22Rv1 (cell line): ENCODE results near the gene CDH22.

ENCODE experiments used
- H3K27ac ChIP-seq: fragments of 450-650 bp; 2 replicates; pipeline ENCODE4 v1.5.1; 2017
- CTCF ChIP-seq: fragments of 450-650 bp; IDR thresholded peaks from 2 replicates; pipeline ENCODE4 v1.5.1; 2017; ENCODE audit warnings: mild to moderate bottlenecking
- ZFX ChIP-seq: fragments of 450-650 bp; IDR thresholded peaks from 2 replicates; pipeline ENCODE4 v1.6.1; 2017; ENCODE audit warnings: antibody characterized with exemption, borderline replicate concordance

The CDH22 gene

DNA sequence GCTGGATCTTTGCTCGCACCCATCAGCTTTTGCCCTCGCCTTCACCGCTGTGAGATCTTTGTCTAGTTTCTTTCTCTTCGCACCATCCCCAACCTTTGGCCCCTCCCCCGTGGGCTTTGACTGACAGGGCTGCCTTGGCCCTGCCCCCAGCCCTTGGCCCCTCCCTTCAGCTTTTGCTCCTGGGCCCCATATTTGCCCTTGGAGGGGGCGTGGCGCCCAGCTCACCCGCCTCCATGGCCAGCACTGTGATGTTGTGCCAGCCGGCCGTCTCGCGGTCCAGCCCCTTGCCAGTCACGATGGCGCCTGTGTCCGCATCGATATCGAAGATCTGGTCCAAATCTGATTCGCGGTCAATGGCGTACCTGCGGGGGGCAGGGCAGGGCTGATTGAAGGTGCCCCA, 109.1 kb downstream of the CDH22 start:
- TF ChIP-seq CTCF (no peak), ZFX (no peak)
- no peak overlapping the region for H3K27ac ChIP-seq

- TF ChIP-seq CTCF, result no peak
- TF ChIP-seq ZFX, result no peak
- H3K27ac ChIP-seq, result no peak overlapping the region
Observed at GRCh38 chr20:46196990-46197389, 111.3 kb downstream of the CDH22 start.

DNA sequence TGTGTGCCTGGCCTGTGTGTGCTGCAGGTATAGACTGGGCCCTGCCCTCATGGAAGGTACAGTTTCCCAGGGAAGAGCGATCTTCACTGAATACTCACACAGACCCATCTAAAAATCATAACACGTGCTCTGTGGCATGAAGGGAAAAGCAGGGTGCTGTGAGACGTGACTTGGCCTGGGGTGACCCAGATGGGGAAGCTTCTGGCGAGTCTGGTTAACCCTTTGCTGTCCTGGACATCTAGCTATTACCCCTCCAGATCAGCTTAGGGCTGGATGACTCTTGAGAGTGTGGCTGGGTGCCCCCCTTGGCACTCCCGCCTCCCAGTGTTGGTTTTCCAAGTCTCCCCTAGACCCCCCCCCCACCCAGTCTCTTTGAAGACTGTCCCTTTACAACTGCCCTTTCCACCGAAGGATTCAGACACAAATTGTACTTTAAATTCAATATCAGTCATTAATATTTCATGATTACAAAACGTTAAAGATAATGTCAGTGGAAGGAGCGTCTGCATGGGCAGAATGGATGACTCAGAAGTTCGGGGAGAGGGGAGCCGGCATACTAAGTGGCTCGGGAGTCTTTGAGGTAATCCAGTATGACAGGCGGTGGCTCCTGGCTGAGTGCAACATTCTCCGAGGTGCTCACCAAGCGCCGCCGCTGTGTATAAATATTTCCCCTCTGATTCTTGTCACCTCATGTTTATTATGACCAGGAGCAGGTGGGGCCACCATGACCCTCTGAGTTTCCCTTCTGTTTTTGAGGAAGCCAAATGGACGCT, 112.8 kb downstream of the CDH22 start:
- no peak for TF ChIP-seq ZFX
- TF ChIP-seq CTCF, result no peak
- no peak overlapping the region for H3K27ac ChIP-seq

GRCh38 chr20:46194409-46194808, 113.9 kb downstream of the CDH22 start:
- TF ChIP-seq ZFX (no peak), CTCF (no peak)
- no peak overlapping the region for H3K27ac ChIP-seq

DNA sequence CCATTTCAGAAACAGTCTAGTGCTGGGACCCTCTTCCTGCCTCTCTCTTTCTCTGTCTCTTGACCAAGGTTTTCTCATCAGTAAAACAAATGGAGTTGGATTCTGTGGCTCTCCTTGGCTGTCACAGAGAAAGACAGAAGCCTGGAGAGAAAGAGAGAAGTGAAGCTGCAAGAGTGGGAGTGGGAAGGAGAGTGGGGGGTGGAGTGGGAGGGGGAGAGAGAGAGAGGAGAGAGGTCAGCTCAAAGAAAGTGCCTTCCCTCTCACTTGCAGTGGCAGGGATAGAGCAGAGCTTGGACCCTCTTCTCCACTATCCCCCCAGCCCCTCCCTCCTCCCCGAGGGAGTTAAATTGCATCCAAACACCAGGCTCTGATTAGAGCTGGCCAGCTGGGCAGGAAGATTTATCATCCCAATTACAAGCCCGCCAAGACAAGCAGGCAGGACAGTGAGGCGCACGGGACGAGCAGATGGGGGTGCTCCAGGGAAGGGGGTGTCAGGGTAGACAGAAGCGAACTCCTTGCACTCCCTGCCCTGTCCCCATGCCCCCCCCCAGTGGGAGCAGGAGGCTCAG, 115.8 kb downstream of the CDH22 start:
- no peak for TF ChIP-seq ZFX
- TF ChIP-seq CTCF, result no peak
- H3K27ac ChIP-seq, result no peak overlapping the region

GRCh38 chr20:46191611-46192010, 116.7 kb downstream of the CDH22 start:
- no peak overlapping the region for H3K27ac ChIP-seq
- TF ChIP-seq ZFX, result no peak
- TF ChIP-seq CTCF, result no peak

DNA sequence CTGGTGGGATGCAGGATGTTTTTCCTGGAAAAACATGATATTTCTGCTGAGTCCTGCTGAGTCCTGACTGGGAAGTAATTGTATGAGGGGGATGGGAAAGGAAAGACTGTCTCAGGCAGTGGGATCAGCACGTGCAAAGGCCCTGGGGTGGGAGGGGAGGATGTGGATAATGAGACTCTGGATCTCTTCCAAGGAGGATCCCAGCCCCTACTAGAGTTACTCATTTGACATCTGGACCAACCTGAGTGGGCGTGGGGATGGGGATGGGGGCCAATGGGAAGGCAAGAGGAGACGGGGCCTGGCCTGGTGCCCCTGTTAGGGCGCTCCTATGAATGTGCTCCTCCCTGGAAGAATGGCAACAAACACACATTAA, 117.1 kb downstream of the CDH22 start:
- TF ChIP-seq ZFX, result no peak
- no peak for TF ChIP-seq CTCF
- H3K27ac ChIP-seq, result no peak overlapping the region
